Neural cell (in vitro differentiated cells): ENCODE measurements around the gene C15orf40.

Source experiments
- CTCF ChIP-seq: fragments of 450-650 bp; IDR thresholded peaks from 2 replicates; pipeline ENCODE4 v1.5.1; 2014; ENCODE audit warnings: antibody characterized with exemption, mild to moderate bottlenecking, moderate library complexity; ENCODE audit not compliant: poor library complexity, severe bottlenecking
- EP300 ChIP-seq: fragments of 450-650 bp; conservative IDR thresholded peaks from 2 replicates; pipeline ENCODE4 v1.6.1; 2014; ENCODE audit warnings: antibody characterized with exemption, mild to moderate bottlenecking, moderate library complexity; ENCODE audit not compliant: poor library complexity, severe bottlenecking
- EZH2 ChIP-seq: fragments of 200-600, 300-800 bp; shearing (Covaris generic), sonication (generic); IDR thresholded peaks from 2 replicates; pipeline ENCODE4 v1.6.1; 2014; ENCODE audit warnings: antibody characterized with exemption, low read length, borderline replicate concordance, mild to moderate bottlenecking; ENCODE audit not compliant: insufficient read depth, poor library complexity, severe bottlenecking
- MXI1 ChIP-seq: fragments of 450-650 bp; conservative IDR thresholded peaks from 2 replicates; pipeline ENCODE4 v1.6.1; 2014; ENCODE audit warnings: antibody characterized with exemption, mild to moderate bottlenecking; ENCODE audit not compliant: poor library complexity, severe bottlenecking
- POLR2AphosphoS5 ChIP-seq: IDR thresholded peaks from 2 replicates; pipeline ENCODE4 v1.6.1; 2012
- RAD21 ChIP-seq: fragments of 450-650 bp; conservative IDR thresholded peaks from 2 replicates; pipeline ENCODE4 v1.6.1; 2014; ENCODE audit warnings: antibody characterized with exemption, mild to moderate bottlenecking, moderate library complexity
- SMC3 ChIP-seq: fragments of 450-650 bp; conservative IDR thresholded peaks from 2 replicates; pipeline ENCODE4 v1.6.1; 2014; ENCODE audit warnings: antibody characterized with exemption, mild to moderate bottlenecking, moderate library complexity; ENCODE audit not compliant: poor library complexity

GRCh38 chr15:82966671-82967071 is 44.8 kb downstream of the C15orf40 start:
- no peak for TF ChIP-seq EZH2
- no peak for TF ChIP-seq EP300
- no peak for TF ChIP-seq CTCF
- TF ChIP-seq POLR2AphosphoS5, result no peak
- no peak for TF ChIP-seq RAD21
- TF ChIP-seq MXI1, result no peak
- no peak for TF ChIP-seq SMC3
